GM19452 (cell line): ENCODE measurements around the gene FGD4.

Source experiments
- ATAC-seq: cut with Tn5 transposase; IDR thresholded peaks from one replicate; pipeline ENCODE4 v1.9.1; 2021; ENCODE audit not compliant: unreplicated experiment

The FGD4 gene

GRCh38 chr12:32454866-32455265, 55.5 kb downstream of the FGD4 start:
- no peak for ATAC-seq

DNA sequence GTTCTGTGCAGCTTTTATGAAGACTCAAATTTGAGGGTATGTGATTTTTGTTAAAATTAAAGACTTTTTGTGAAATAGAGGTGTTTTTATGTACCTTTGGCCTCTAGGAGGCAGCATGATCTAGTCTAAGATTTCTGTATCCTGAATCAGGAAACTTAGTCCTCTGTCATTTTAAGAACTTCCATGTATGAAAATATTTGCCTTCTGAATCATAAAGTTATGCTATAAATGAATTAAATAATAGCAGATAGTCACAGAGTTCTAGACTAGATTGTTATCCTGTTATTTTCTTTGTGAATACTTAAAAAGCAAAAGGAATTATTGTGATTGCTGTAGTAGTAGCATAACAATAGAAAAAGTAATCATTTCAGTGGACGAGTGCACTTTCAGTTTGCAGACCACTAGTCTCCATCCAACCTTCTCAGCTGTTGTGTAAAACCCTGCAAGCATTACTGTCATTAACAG, 56.3 kb downstream of the FGD4 start:
- peak; percentile 64 for ATAC-seq

DNA sequence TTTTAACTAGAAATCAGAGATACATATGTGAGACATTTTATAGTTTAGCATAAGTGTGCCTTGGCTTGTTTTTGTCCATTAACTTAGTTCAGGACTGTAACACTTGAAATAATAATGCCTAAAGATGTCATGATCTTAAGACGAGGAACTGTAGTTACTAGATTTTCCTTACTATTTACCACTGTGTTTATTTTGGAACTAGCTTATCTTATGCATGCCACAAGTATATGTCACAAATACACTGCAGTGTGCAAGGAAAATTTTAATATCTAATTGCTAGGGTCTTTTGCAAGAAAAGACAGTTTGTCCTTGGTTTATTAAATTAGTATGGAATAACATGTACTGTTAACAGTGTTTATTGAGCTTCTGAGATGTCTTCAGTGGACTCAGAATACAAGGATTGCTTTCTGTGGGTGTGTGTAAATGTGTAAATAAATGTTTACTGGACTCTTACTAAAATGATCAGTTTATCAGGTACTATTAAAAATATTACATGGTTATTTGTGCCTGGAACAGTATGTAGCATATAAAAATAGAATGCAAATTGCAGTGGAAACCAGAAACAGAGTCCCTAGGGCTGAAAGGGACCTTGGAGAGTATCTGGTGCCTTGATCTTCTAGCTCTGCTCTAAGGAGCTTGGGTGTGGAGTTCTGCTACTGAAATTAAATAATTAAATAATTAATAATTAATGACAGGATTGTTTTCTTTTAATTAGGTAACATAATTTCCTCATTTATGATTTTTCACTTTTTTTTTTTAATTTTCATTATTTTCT, 58.1 kb downstream of the FGD4 start:
- no peak for ATAC-seq

DNA sequence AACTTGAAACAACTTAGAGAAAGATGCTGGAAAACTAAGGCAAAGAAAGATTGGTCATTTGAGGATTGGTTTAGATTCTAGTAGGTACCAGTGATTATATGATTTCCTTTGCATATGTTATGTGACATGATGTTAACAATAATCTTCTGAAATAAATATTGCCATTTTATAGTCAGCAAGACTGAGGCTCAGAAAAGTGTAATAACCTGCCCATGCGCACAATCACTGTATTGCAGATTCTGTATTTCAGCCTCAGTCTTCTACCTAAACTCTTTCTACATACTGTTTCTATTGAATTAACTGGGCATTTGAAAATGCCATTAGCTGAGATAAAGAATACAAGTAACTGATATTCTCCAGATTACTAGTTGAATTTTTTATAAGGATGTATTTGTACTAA, 61.3 kb downstream of the FGD4 start:
- ATAC-seq: no peak

GRCh38 chr12:32462908-32463307, 63.5 kb downstream of the FGD4 start:
- no peak for ATAC-seq

- ATAC-seq: no peak
These were observed 66.8 kb downstream of the FGD4 start for GRCh38 chr12:32466187-32466586.

DNA sequence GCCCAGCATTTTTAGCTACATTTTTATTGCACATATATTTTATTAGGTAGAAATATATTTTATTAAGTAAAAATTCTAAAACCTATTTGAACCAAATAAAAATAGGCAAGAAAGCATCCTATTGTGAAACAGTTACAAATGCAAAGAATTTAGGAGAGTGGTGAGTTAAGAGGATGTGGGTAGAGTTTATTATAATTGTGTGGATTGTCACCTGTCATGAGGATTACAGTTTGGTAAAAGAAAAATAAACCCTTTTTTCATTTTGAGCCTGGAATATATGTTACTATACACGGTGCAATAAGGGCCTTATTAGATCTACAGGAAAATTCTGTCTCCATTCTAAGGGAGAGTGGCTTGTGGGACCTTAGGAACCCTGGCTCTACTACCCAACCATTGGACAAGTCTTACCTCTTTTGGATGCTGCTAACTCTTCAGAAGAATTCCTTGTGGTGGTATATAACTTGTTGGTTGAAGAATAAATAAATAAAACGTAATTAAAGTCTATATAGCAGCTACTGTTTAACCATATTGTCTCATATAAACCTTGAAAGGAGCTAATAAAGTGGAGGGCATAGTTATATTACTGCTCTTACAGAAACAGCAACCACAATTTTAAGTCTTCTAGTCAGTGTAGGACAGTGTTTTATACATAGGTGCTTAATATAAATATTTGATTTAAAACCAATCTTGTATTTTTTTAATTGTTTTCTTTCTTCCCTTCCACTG, 67.8 kb downstream of the FGD4 start:
- ATAC-seq: no peak

GRCh38 chr12:32467959-32468863, 68.9 kb downstream of the FGD4 start:
- ATAC-seq: no peak

- ATAC-seq: no peak
These were observed 71.6 kb downstream of the FGD4 start for GRCh38 chr12:32470936-32471470.

- no peak for ATAC-seq
These were observed 72.2 kb downstream of the FGD4 start for GRCh38 chr12:32471591-32472001.

DNA sequence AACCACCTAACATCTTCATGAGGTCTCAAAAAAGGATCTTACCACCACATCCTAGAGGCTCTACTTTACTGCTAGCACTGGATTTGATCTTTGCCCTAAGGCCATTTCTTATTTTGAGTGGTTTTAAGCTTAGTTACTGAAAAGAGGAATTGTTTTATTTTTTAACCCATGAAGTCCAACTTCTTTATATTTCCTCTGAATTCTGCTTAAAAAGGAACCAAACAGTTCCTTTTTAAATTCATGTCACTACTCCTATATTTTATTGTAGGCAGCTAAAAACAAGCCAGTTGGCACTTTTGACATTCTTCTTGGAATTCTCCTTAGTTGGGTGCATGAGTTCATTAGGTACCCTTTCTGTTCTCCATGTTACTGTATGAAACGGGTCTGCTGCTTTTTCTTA, 76.4 kb downstream of the FGD4 start:
- ATAC-seq: no peak

DNA sequence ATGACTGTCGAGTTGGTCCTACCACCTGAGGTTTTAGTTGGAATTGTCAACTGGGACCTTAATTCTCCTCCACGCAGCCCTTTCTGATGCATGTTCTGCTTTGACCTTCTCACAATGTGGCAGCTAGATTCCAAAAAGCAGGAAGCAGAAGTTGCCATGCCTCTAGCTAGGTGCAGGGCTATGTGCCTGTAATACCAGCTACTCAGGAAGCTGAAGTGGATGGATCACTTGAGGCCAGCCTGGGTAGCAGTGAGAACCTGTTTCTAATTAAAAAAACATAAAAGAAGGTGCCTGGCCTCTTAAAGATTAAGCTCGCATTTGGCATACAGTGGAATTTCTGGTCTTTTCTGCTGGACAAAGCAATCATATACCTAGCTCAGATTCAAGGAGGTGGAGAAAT, 77.1 kb downstream of the FGD4 start:
- no peak for ATAC-seq

DNA sequence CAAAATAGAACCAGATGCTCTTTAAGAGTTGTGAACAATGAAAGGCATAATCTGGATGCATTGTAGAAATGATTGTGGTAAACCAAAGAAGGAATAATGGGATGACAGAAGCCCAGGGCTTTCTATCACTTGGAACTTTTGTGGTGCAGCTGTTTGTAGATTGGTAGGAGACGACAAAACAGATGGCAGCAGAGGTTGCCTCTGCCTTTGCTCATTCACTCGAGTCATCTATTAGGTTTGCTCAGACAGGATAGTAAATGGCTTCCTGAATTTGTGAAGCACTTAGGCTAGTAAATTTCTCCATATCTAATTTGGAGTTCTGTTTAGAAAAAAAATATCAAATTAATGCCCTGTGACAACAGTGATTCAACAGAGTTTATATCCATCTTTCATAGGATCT, 78.4 kb downstream of the FGD4 start:
- no peak for ATAC-seq

GRCh38 chr12:32478166-32478565, 78.8 kb downstream of the FGD4 start:
- ATAC-seq: no peak

GRCh38 chr12:32478858-32479725, 79.7 kb downstream of the FGD4 start:
- peak; percentile 60 for ATAC-seq

GRCh38 chr12:32482226-32482625, 82.9 kb downstream of the FGD4 start:
- ATAC-seq: peak; percentile 71

- no peak for ATAC-seq
These were observed 84.1 kb downstream of the FGD4 start for GRCh38 chr12:32483499-32483898.

DNA sequence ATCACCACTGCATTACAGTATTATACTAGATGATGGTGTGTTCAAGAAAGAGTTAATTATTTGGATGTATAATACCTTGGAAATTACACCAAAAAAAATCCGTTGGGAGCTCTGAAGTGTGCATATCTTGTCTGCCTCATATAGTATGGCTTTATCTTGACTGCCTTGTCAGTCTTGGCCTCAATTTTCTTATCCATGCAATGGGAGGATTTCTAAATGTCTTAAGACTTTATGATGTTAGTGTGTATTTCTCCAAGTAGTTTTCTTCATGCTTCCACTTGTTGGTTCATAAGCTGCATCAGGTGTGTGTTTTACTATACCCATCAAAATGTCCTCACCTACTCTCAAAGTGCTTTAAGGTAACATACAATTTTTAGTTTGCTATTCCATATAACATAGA, 84.6 kb downstream of the FGD4 start:
- no peak for ATAC-seq

- ATAC-seq: no peak
These were observed 86.8 kb downstream of the FGD4 start for GRCh38 chr12:32486158-32486557.

DNA sequence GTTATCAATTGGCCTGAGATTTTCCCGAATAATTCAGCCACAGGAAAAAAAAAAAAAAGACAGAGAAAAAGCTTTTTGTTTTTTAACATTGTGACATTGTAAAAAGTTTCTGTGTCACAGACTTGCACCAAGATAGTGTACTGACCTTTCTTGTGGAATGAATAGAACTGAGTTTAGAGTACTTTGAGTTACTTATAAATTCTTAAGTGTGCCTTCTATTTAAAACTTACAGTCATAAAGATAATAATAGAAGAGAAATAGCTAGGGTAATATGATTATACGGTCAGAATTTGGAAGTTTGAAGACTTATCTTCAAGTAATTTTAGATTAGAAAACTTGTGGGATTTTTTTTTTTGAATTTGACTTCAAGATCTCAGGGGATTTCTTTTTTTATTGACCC, 88.8 kb downstream of the FGD4 start:
- no peak for ATAC-seq
